ENCODE data around the gene PAIP2. TPM values are rescaled to one million over a fixed set of nuclear protein-coding genes. Genes with fewer than 3 reads are reported as not detected.
A peak's percentile ranks its signal among the peaks of the same experiment; 100 is the strongest.
"Not testable (repeated sequence)": the region's sequence is repeated elsewhere in the genome, so short reads cannot be mapped to it uniquely, and the experiment has no call there.

PAIP2 gene
- total RNA-seq, 1 donor from 2014 or later, result 97.3 TPM

DNA sequence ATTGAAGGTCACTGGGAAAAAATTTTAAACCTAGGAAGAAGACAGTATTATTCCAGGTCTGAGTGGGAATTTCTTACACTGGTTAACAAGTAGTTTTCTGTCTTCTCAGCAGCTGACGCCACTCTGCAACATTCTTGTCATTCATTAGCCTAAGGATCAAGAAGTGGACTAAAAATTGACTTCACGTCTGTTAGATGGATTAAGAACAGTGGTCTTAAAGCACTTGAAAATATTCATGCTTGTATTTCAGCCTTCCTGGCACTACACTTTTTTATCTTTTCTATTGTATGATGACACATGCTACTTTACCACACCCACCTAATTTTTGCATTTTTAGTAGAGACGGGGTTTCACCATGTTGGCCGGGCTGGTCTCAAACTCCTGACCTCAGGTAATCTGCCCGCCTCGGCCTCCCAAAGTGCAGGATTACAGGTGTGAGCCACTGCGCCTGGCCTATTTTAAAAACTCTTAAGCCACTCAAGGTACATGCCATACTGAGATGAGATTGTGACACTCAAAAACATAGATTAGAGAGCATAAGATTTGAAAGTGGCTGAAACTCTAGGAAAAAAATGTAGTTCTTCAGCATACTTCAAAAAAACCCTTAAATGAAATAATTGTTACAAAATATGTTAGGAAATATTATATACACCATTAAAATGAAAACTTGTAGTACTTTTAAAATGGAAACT, 39.7 kb upstream of the PAIP2 start:
- no peaks in the 10 kb centered on the region for H3K27me3 Mint-ChIP-seq (ENCODE audit: insufficient read depth)
- H3K9me3 Mint-ChIP-seq, result no peaks in the 10 kb centered on the region
- H3K27ac Mint-ChIP-seq, result peak overlapping the region; percentile 22
- H3K4me1 Mint-ChIP-seq (ENCODE audit: low read depth), result peaks cover 63% of the 10 kb centered on the region
- H3K4me3 Mint-ChIP-seq, result no peak overlapping the region
- intact Hi-C loops (cut with micrococcal nuclease), result no loop called here
- peaks cover 14% of the 10 kb centered on the region for H3K36me3 Mint-ChIP-seq (ENCODE audit: low read depth)
- no peak for DNase-seq (ENCODE audit: low spot score)

DNA sequence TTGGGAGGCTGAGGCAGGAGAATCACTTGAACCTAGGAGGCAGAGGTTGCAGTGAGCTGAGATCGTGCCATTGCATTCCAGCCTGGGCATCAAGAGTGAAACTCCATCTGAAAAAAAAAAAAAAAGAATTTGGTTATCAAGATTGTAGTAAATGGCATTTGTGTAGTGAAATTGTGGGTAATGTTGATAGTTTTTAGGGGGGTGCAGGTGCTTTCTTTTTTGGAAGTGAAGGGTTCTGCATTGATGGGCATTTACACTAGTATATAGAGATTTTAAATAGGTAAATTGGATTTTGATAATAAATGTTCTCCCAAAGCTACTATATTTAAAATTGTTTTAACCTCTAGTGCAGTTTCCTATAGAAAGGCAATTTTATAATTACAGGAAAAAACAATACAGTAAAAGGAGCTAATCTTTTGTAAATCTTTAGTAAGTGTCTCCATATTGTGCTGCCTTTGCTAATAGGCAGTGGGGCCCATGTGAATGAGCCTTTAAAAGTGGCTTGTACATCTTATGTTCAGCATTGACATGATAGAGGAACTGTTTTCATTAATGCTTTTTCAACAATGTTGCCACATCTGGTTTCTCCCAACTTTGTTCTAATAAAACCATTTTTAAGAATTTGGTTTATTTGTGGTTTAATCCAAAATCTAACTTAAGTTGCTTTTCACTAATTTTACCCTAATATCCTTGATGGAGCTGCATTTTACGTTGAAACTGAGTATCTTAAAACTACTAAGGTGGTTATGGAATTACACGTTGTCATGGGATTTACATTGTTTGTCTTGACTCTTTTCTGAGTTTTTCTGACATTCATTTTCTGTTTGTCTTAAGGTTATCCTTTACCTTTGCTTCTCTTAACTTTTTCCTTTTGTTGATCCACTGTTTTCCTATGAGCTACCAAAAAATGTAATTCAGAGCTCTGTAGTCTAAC, 37.0 kb upstream of the PAIP2 start:
- H3K27me3 Mint-ChIP-seq (ENCODE audit: insufficient read depth), result no peaks in the 10 kb centered on the region
- intact Hi-C loops (cut with micrococcal nuclease), result no loop called here
- DNase-seq (ENCODE audit: low spot score), result no peak
- no peak overlapping the region for H3K27ac Mint-ChIP-seq
- H3K36me3 Mint-ChIP-seq (ENCODE audit: low read depth), result peaks cover 20% of the 10 kb centered on the region
- H3K9me3 Mint-ChIP-seq, result no peaks in the 10 kb centered on the region
- peaks cover 58% of the 10 kb centered on the region for H3K4me1 Mint-ChIP-seq (ENCODE audit: low read depth)
- no peak overlapping the region for H3K4me3 Mint-ChIP-seq

DNA sequence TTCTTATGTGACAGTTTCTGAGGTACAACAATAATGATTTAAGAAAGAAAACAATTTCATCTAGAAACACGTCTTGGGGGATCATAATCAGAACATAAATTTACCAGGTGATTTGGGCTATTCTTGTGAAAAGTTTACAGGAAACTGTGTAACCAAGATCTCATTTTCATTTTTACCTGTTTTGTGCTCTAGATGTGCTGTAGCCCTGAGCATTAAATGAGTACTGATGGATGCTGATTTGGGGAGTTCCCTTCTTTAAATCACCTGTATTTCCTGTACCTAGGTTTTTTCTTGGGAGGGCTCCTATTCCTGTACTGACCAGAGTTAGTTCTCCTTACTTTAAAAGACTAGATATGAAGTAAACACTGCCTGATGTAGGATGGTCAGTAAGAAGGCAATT, 35.5 kb upstream of the PAIP2 start:
- H3K9me3 Mint-ChIP-seq, result no peaks in the 10 kb centered on the region
- H3K4me3 Mint-ChIP-seq, result no peak overlapping the region

DNA sequence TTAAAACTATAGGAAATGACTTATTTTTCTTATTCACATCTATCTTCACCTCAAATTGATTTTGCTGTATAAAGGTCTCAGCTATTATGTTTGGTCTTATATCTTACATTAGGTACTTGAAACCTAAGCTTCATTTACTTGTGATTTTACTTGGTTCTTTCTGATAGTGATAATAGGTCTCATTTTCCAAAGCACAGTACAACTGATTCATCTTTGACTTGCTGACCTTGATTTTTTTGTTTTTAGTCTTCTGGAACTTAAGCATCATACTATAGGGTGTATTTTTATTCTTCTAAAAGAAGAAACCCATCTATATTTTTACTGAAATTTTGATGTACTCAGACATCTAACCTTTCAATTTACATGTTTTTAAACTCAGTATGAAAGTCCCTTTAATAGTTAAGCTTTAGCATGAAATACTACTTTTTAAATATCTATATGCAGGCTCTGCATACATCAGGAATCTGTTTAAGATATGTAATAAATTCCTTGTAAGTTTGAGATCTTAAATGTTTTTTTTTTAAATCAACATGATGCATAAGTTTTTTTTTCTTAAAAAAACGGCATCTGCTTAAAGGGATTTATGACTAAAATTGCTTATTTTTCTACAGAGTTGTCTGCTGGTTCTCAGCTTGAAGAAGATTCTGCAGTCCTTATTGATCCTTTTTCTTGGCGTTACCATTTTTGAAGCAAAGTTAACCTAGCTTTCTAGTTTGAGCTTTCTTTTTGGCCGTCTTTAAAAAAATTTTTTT, 34.9 kb upstream of the PAIP2 start:
- intact Hi-C loops (cut with micrococcal nuclease), result loop anchor here (1.0 kb wide), 1 partner anchor 13 kb away; no protein-coding TSS in a partner anchor
- Mint-ChIP-seq H3K36me3 (ENCODE audit: low read depth) (peaks cover 19% of the 10 kb centered on the region), H3K9me3 (no peaks in the 10 kb centered on the region), H3K4me1 (ENCODE audit: low read depth) (peaks cover 61% of the 10 kb centered on the region), H3K27me3 (ENCODE audit: insufficient read depth) (no peaks in the 10 kb centered on the region), H3K4me3 (peak overlapping the region; percentile 12), H3K27ac (peak overlapping the region; percentile 77)
- DNase-seq (ENCODE audit: low spot score), result no peak

More for the DNA sequence above, 35.5 kb upstream of the PAIP2 start:
- H3K4me1 Mint-ChIP-seq (ENCODE audit: low read depth), result peaks cover 64% of the 10 kb centered on the region
- peak overlapping the region; percentile 77 for H3K27ac Mint-ChIP-seq
- no peaks in the 10 kb centered on the region for H3K27me3 Mint-ChIP-seq (ENCODE audit: insufficient read depth)
- H3K36me3 Mint-ChIP-seq (ENCODE audit: low read depth), result peaks cover 20% of the 10 kb centered on the region
- intact Hi-C loops (cut with micrococcal nuclease), result loop anchor here (1.0 kb wide), 1 partner anchor 12 kb away; no protein-coding TSS in a partner anchor
- DNase-seq (ENCODE audit: low spot score), result no peak

DNA sequence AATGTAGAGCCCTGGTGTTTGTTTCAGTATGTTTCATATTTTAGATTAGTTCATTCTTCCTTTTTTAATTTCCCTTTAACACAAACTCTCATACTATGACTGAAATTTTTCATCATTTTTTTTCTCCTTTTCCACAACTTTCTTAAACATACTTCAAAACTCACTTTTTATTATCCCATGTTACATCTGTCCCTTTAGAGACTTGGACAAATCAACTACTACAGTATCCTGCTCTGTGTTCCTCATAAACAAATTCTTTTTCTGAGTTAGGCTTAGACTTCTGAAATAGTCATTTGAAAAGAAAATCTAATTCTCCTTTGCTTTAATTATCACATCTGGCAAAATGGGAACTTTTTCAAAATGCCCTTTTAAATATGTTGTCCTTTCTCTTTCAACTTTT, 32.9 kb upstream of the PAIP2 start:
- Mint-ChIP-seq H3K27ac (peak overlapping the region; percentile 5), H3K4me3 (peak overlapping the region; percentile 9), H3K9me3 (no peaks in the 10 kb centered on the region), H3K27me3 (ENCODE audit: insufficient read depth) (no peaks in the 10 kb centered on the region), H3K4me1 (ENCODE audit: low read depth) (peaks cover 58% of the 10 kb centered on the region), H3K36me3 (ENCODE audit: low read depth) (peaks cover 16% of the 10 kb centered on the region)
- intact Hi-C loops (cut with micrococcal nuclease), result no loop called here
- no peak for DNase-seq (ENCODE audit: low spot score)

DNA sequence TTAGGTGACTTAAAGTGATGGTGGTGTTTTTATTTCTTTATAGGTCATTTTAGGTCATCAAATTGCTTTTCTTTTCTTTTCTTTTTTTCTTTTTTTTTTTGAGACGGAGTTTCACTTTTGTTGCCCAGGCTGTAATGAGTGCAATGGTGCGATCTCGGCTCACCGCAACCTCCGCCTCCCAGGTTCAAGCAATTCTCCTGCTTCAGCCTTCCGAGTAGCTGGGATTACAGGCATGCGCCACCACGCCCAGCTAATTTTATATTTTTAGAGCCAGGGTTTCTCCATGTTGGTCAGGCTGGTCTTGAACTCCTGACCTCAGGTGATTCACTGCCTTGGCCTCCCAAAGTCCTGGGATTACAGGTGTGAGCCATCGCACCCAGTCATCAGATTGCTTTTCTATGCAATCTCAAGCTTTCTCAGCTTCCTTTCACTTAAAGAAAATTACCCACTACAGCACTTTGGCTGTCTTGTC, 30.9 kb upstream of the PAIP2 start:
- intact Hi-C loops (cut with micrococcal nuclease); H3K4me3 Mint-ChIP-seq; H3K9me3 Mint-ChIP-seq: not testable (repeated sequence)

DNA sequence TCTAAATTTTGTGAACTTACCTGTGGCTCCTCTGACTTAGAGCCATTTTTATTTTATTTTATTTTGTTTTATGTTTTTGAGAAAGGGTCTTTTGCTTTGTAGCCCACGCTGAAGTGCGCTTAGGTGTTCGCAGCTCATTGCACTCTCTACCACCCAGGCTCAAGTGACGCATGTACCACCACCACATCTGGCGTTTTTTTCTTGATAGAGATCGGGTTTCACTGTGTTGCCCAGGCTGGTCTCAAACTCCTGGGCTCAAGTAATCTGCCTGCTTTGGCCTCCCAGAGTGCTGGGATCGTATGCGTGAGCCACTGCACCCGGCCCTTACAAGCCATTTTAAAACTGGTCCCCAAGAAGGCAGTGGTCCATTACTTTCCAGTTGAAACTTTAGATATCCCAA, 29.6 kb upstream of the PAIP2 start:
- peaks cover 53% of the 10 kb centered on the region for H3K4me1 Mint-ChIP-seq (ENCODE audit: low read depth)
- intact Hi-C loops (cut with micrococcal nuclease), result no loop called here
- no peak for DNase-seq (ENCODE audit: low spot score)
- no peak overlapping the region for H3K4me3 Mint-ChIP-seq
- peaks cover 23% of the 10 kb centered on the region for H3K36me3 Mint-ChIP-seq (ENCODE audit: low read depth)
- H3K27me3 Mint-ChIP-seq (ENCODE audit: insufficient read depth), result no peaks in the 10 kb centered on the region
- no peaks in the 10 kb centered on the region for H3K9me3 Mint-ChIP-seq
- H3K27ac Mint-ChIP-seq, result no peak overlapping the region

More for the DNA sequence above, 30.9 kb upstream of the PAIP2 start:
- peaks cover 20% of the 10 kb centered on the region for H3K36me3 Mint-ChIP-seq (ENCODE audit: low read depth)
- DNase-seq (ENCODE audit: low spot score); H3K27me3 Mint-ChIP-seq (ENCODE audit: insufficient read depth): not testable (repeated sequence)
- H3K4me1 Mint-ChIP-seq (ENCODE audit: low read depth), result peaks cover 64% of the 10 kb centered on the region
- peak overlapping the region; percentile 6 for H3K27ac Mint-ChIP-seq

DNA sequence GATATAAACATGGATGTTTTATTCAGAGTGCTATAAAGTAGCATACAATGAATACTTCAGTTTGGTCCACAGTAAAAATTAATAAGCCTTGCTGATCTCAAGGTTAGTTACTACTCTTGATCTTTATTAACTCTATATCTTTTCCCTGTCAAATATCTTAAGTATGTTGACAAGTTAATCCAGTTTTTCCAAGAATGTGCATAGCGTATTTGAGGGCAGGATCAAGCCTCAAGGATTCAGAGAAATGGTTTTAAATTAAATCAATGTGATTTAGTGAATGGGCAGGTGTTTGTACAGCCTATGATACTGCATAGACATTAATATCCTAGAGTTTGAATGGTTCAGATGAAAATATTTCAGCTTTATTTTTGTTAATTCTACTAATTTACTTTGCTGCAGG, 27.4 kb upstream of the PAIP2 start:
- Mint-ChIP-seq H3K4me3 (no peak overlapping the region), H3K36me3 (ENCODE audit: low read depth) (peaks cover 23% of the 10 kb centered on the region), H3K27me3 (ENCODE audit: insufficient read depth) (no peaks in the 10 kb centered on the region), H3K27ac (no peak overlapping the region), H3K9me3 (no peaks in the 10 kb centered on the region), H3K4me1 (ENCODE audit: low read depth) (peaks cover 33% of the 10 kb centered on the region)
- DNase-seq (ENCODE audit: low spot score), result no peak
- intact Hi-C loops (cut with micrococcal nuclease), result no loop called here

DNA sequence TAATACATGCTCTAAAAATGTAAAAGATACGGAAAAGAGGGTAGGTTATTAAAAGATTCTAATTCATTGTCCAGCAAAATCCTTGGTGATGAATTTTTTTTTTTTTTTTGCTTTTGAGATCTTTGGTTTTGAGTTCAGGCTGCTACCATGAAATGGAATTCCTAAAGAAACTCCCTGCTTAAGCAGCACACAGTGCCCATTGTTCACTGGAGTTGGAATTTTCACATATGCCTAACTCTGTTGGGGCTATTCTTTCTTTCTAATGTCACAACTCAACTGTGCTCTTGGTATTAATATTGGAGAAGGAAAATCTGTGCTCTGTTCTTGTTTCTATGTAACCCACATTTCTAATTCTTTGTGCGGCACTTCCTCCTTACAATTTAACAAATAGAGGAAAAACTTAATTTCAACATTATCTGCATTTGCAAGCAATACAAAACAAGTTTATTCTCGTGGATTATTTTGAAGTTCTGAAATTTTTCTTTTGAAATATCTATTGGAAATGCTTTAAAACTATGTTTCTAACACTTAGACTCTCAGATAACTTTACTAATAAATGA, 26.5 kb upstream of the PAIP2 start:
- Mint-ChIP-seq H3K9me3 (no peaks in the 10 kb centered on the region), H3K4me3 (no peak overlapping the region), H3K27me3 (ENCODE audit: insufficient read depth) (no peaks in the 10 kb centered on the region), H3K27ac (no peak overlapping the region), H3K4me1 (ENCODE audit: low read depth) (peaks cover 27% of the 10 kb centered on the region), H3K36me3 (ENCODE audit: low read depth) (peaks cover 24% of the 10 kb centered on the region)
- intact Hi-C loops (cut with micrococcal nuclease), result no loop called here
- no peak for DNase-seq (ENCODE audit: low spot score)

DNA sequence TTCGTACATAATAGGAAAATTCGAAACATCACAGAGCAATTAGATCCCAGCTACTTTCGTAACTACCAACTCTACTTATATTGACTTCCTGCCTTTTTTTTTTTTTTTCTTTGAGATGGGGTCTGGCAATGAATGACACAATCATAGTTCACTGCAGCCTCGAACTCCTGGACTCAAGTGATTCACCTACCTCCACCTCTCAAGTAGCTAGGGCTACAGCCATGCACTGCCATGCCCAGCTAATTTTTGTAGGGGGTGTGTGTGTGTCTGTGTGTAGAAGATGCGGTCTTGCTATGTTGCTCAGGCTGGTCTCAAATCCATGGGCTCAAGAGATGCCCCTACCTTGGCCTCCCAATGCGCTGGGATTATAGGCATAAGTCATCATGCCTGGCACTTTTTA, 5.8 kb upstream of the PAIP2 start:
- H3K27me3 Mint-ChIP-seq (ENCODE audit: insufficient read depth), result no peaks in the 10 kb centered on the region
- no peak overlapping the region for H3K4me3 Mint-ChIP-seq
- H3K4me1 Mint-ChIP-seq (ENCODE audit: low read depth), result peaks cover 15% of the 10 kb centered on the region
- no peaks in the 10 kb centered on the region for H3K9me3 Mint-ChIP-seq
- no peak overlapping the region for H3K27ac Mint-ChIP-seq
- intact Hi-C loops (cut with micrococcal nuclease), result no loop called here
- no peak for DNase-seq (ENCODE audit: low spot score)
- peaks cover 14% of the 10 kb centered on the region for H3K36me3 Mint-ChIP-seq (ENCODE audit: low read depth)

DNA sequence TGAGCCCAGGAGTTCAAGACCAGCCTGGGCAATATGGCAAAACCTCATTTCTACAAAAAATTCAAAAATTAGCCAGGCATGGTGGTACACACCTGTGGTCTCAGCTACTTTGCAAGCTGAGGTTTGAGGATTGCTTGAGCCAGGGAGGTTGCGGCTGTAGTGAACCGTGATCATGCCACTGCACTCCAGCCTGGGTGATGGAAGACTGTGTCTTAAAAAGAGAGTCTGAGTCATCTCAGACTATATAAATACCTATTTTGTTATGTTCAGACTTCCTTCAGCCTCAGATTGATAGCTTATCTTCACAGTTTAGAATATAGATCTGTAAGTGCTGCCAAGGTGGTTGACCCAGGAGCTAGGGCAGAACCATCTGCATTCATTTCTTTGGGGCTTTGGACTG, 1.6 kb upstream of the PAIP2 start:
- H3K4me1 Mint-ChIP-seq (ENCODE audit: low read depth), result peaks cover 47% of the 10 kb centered on the region
- H3K4me3 Mint-ChIP-seq, result no peak overlapping the region
- H3K36me3 Mint-ChIP-seq (ENCODE audit: low read depth), result peaks cover 11% of the 10 kb centered on the region
- DNase-seq (ENCODE audit: low spot score), result no peak
- intact Hi-C loops (cut with micrococcal nuclease), result loop anchor here (2.0 to 5.0 kb wide), 5 partner anchors 179 to 875 kb away; partner anchors contain the start of genes EGR1 and HSPA9
- H3K9me3 Mint-ChIP-seq, result no peaks in the 10 kb centered on the region
- H3K27ac Mint-ChIP-seq, result no peak overlapping the region
- no peaks in the 10 kb centered on the region for H3K27me3 Mint-ChIP-seq (ENCODE audit: insufficient read depth)

DNA sequence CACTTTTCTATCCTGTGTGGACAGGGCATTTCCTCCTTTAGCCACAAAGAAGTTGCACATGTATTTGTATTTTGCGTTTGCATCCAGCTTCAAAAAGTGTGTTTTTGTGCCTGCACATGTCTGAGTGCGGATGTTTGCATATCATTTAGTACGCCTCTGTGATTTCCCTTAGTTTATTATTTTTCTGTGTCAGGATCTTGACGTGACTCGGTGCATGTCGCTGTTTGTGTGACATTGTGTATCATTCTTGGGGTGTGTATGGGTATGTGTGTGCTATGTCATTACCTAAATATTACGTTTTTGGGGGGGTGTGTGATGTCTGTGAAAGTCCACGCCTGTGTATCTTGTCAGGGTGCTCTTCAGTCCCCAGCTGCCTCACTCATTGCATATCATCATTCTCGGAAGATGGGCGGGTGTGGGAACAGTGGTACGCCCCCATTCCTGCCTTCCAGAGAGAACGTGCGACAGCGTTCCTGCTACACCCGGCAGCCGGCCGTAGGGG, 416 bp upstream of the PAIP2 start:
- peaks cover 52% of the 10 kb centered on the region for H3K4me1 Mint-ChIP-seq (ENCODE audit: low read depth)
- H3K27me3 Mint-ChIP-seq (ENCODE audit: insufficient read depth), result no peaks in the 10 kb centered on the region
- H3K27ac Mint-ChIP-seq, result peak overlapping the region; percentile 95
- H3K4me3 Mint-ChIP-seq, result peak overlapping the region; percentile 94
- peaks cover 14% of the 10 kb centered on the region for H3K36me3 Mint-ChIP-seq (ENCODE audit: low read depth)
- no peaks in the 10 kb centered on the region for H3K9me3 Mint-ChIP-seq
- intact Hi-C loops (cut with micrococcal nuclease), result loop anchor here (1.0 to 5.0 kb wide), 8 partner anchors 48 to 876 kb away; partner anchors contain the start of genes EGR1, HSPA9, MATR3 and SPATA24
- DNase-seq (ENCODE audit: low spot score), result no peak

All from activated T-helper 1 cell treated with anti-CD3 and anti-CD28 coated beads, Interleukin-12 subunit alpha, Interleukin-12 subunit beta, Interleukin-2, Interleukin-4 antibody, amounts not matched to agents 30 ng/mL and 10 ng/mL and 1 ng/mL, durations not matched to agents 14 hours and 24 hours and 36 hours (primary cell).